Measurements from ENCODE around the gene SLC22A31. TPM values are rescaled to one million over a fixed set of nuclear protein-coding genes. Genes with fewer than 3 reads are reported as not detected.

Gene SLC22A31
- total and polyA plus RNA-seq, 9 of the 15 experiments (the other 6 are each of a cell fraction or from before 2014, with no cell fraction given): 0.29 to 2.2 (median 0.47) TPM; not detected in 3

- TF ChIP-seq ZNF121 (CRISPR knock-in tag; conservative IDR thresholded peaks at IDR 0.05): no peak
Observed at GRCh38 chr16:89159850-89160354, 40.4 kb downstream of the SLC22A31 start (continued).

GRCh38 chr16:89159066-89159849, 41.1 kb downstream of the SLC22A31 start:
- no peak overlapping the region for H3K4me3 ChIP-seq
- peaks cover 0 to 61% of the 10 kb centered on the region in 2 experiments; a peak in 3 of 5 replicates for H3K4me1 ChIP-seq (replicated peaks in 1 of 2; ENCODE audit: control insufficient read depth in 2 of 2, insufficient read depth in 2 of 2, low read length in 2 of 2)
- TF ChIP-seq MLLT1 (IDR thresholded peaks at IDR 0.05) (no peak), HNRNPLL (IDR thresholded peaks at IDR 0.05; ENCODE audit: low read depth, low read length, poor library complexity, severe bottlenecking) (peak; percentile 33), ZBTB33 (CRISPR knock-in tag; IDR thresholded peaks at IDR 0.05) (0 out of 2 replicates have a peak, but pooled peaks have one; percentile 15)
- H3K9ac ChIP-seq (ENCODE audit: insufficient read depth in 1 of 2, low read depth in 2 of 2, low read length in 2 of 2): no peak overlapping the region
- H3K27ac ChIP-seq (ENCODE audit: extremely low read depth, low read depth, low read length): no peak overlapping the region
- ChIA-PET CTCF (ENCODE audit: low intra/inter-chr PET ratio) (no interaction called here), POLR2A (interaction anchor here (0.5 to 1.2 kb wide), 4 partner anchors 12 to 438 kb away, joined by 3 read pairs; partner anchors contain the start of gene CDH15)
- H3K36me3 ChIP-seq (ENCODE audit: control insufficient read depth, insufficient read depth, low read length): no peaks in the 10 kb centered on the region
- no peaks in the 10 kb centered on the region for H3K9me1 ChIP-seq (ENCODE audit: control insufficient read depth, insufficient read depth, low read length)
- BruUV-seq (replicated peaks): no TSS peak
- H3K4me2 ChIP-seq (ENCODE audit: insufficient read depth, low read length): no peak overlapping the region
- no peaks in the 10 kb centered on the region for H3K79me2 ChIP-seq (ENCODE audit: control insufficient read depth, insufficient read depth, low read length)
- no peaks in the 10 kb centered on the region for H3K27me3 ChIP-seq (ENCODE audit: control insufficient read depth in 2 of 2, insufficient read depth in 2 of 2, low read length in 2 of 2)
- DNase-seq (ENCODE audit: extremely low read depth in 1 of 4, low spot score in 3 of 4): no peak
- in situ Hi-C loops (cut with MboI) (no loop called here), intact Hi-C loops (cut with micrococcal nuclease) (no loop called here)
- ATAC-seq: no peak
- no peak for FAIRE-seq
- H4K20me1 ChIP-seq (replicated peaks; ENCODE audit: control insufficient read depth, insufficient read depth, low read length): no peaks in the 10 kb centered on the region
- no peak overlapping the region for H2AFZ ChIP-seq (ENCODE audit: low read depth, low read length)
- 74% methylated on average over 33 of the region's 48 CpGs for WGBS (ENCODE audit: insufficient coverage, low coverage, missing lambda C conversion rate)
- H3K9me3 ChIP-seq (replicated peaks; ENCODE audit: control insufficient read depth, insufficient read depth, low read depth, low read length): peaks cover 14% of the 10 kb centered on the region
